Right kidney (tissue), 1 donor: Measurements from ENCODE around the gene ZNF320.
A peak's percentile ranks its signal among the peaks of the same experiment; 100 is the strongest.
"Not testable (repeated sequence)": the region's sequence is repeated elsewhere in the genome, so short reads cannot be mapped to it uniquely, and the experiment has no call there.

Experiments
- DNase-seq: peaks from one replicate; pipeline ENCODE4 v3.0.0-alpha.2; 2016

Gene ZNF320

DNA sequence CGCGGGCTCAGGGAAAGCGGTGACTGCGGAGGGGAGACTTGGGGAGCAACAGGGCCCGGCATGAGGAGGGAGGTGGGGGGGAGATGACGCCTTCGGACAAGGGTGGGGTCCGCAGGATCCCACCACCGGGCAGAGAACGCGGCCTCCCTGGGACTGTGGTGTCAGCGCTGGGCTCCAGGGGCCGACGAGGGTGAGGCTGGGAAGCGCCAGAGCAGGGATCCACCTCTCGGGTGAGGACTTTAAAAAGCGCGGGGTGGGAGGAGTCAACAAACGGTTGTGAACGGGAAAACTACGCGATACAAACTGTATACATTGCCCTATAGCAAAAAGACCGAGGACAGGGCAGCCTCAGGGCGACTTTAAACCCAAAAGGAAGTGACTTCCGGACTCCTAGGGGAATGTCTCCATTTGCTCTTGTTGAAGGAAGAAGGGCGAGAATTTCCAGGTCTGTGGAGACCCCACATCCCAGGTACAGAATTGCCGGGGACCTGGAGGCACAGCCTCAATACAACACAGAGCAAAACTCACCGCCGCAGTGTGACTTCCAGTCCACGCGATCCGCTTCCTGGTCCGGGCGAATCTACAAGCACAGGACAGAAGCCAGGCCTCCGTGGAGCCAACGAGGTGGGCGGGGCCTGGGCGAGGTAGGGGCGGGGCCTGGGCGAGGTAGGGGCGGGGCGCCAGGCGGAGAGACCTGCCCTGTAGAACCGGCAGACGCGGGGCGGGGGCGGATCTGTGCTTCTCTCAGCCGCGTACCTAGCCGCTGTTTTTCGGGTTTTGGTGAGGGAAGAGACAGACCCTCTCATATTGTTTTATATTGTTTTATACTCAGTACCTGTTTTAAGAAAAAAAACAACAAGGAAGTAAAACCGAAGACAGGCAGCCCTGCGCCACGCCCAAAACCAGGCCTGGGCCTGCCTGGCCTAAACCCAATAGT is 25.7 kb upstream of the ZNF320 start, which contains the start of gene ZNF888:
TSS of gene ZNF888 (minus strand) at position 588 of the 937 bp plus-strand sequence. CDS start 5,555 bp downstream, outside the sequence.
- peak; percentile 83 for DNase-seq

GRCh38 chr19:52917531-52917930 is 20.1 kb upstream of the ZNF320 start:
- DNase-seq: no peak

DNA sequence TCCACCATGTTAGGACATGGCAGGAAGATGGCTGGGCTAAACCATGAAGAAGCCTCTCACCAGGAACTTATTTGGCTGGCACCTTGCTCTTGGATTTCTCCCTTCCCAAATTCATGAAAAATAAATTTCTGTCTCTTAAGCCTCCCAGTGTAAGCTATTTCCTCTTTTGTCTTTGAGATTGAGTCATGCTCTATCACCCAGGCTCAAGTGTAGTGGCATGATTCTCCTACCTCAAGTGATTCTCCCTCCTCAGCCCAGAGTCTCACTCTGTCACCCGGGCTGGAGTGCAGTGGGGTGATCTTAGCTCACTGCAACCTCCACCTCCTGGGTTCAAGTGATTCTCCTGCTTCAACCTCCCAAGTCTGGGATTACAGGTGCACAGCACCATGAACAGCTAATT is 13.2 kb upstream of the ZNF320 start:
- no peak for DNase-seq

DNA sequence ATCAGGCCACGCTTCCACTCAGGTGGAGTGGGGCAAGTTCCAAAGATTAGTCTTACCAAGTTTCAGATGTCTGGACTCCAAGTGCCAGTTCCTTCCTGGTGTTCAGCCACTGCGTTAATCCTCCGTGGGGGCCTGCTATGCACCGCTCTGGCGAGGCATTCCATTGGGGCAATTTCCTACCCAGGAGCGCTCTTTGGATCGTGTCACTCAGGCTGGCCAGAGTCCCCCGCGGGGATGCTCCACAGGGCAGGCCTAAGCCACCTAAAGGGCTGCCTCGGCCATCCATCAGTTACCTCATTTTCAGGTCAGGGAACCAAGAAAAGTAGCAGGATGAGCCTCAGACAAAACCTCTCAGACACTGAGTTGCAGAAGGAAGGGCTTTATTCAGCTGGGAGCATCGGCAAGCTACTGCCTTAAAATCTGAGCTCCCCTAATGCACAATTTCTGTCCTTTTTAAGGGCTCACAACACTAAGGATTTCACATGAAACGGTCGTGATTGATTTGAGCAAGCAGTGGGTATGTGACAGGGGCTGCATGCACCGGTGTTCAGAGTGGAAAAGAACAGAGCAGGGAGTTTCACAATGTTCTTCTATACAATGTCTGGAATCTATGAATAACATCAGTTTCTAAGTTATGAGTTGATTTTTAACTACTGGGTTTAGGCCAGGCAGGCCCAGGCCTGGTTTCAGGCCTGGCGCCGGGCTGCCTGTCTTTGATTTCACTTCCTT is 6.8 kb upstream of the ZNF320 start:
- DNase-seq: not testable (repeated sequence)

GRCh38 chr19:52901842-52902241 is 4.4 kb upstream of the ZNF320 start:
- DNase-seq: no peak

- peak; percentile 6 for DNase-seq
Measured at GRCh38 chr19:52898596-52898995, 1.2 kb upstream of the ZNF320 start.

GRCh38 chr19:52898101-52898500 is 666 bp upstream of the ZNF320 start:
- DNase-seq: no peak

DNA sequence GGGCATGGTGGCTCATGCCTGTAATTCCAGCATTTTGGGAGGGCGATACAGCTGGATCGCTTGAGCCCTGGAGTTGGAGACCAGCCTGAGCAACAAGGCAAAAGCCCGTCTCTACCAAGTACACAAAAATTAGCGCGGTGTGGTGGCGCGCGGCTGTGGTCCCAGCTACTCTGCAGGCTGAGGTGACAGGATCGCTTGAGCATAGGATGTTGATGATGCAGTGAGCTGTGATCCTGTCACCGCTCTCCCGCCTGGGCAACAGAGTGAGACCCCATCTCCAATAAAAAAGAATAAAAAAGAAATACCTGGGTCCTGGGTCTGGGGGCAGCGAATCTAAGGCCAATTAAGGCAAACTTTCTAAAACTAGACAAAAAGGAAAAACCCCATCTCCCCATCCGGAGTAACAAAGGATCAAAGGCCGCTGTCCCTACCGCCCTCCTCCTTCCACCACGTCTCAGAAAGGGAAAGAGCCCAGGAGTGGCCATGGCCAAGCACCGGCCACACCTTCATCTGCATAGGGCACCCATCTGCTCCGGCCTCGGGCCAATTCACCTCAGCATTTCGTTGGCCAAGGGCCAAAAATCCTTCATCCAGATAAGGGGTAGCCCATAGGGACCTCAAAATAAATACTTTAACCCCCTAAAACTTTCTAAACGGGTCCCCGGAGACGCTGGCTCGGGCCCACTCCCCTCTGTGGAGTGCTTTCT is 851 bp downstream of the ZNF320 start:
- no peak for DNase-seq

DNA sequence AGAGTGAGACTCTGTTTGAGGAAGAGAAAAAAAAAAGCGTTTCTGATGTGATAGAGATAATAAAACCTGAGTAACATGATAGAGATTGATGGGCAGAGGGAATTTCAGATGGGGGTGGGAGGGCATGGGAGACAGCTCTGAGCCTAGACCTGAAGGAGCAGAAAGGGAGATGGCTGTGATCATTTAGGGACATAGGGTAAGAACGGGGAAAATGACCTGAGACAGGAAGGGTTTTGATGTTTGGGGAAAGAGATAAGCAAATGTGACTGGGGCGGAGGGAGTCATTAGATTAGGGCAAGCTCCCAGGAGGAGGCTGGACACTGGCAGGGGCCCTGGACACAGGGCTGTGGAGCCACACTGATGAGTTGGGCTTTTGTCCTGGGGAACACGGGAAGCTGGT is 6.1 kb downstream of the ZNF320 start:
- DNase-seq: no peak

GRCh38 chr19:52889931-52890330 is 7.5 kb downstream of the ZNF320 start:
- no peak for DNase-seq

- DNase-seq: no peak
Measured at GRCh38 chr19:52889076-52889475, 8.4 kb downstream of the ZNF320 start.

- no peak for DNase-seq
Measured at GRCh38 chr19:52880895-52881389, 16.5 kb downstream of the ZNF320 start.

DNA sequence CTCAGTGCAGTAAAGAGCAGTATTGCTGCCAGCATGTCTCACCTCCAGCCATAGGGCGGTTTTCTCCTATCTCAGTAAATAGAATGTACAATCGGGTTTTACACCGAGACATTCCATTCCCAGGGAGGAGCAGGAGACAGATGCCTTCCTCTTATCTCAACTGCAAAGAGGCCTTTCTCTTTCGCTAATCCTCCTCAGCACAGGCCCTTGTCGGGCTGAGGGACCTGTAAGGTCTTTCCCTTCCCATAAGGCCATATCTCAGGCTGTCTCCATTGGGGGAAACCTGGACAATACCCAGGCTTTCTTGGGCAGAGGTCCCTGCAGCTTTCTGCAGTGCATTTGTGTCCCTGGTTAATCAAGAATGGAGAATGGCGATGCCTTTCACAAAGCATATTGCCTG is 24.4 kb downstream of the ZNF320 start:
- not testable (repeated sequence) for DNase-seq

DNA sequence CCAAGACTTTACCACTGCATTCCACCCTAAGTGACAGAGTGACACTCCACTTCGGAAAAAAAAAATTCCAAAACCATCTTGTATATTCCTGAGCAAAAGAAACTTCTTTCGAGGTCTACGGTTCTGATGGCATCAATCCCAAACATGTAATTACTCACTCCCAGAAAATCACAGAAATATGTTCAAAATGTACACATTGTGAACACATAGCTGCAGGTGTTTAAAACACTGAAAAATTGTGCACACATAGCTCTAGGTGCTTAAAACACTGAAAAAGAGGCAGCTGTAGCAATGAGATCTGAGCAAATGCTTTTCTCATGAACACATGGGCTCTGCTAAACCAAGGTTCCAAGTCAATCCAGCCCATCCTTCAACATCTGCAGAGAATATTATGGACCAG is 26.0 kb downstream of the ZNF320 start:
- DNase-seq: no peak

DNA sequence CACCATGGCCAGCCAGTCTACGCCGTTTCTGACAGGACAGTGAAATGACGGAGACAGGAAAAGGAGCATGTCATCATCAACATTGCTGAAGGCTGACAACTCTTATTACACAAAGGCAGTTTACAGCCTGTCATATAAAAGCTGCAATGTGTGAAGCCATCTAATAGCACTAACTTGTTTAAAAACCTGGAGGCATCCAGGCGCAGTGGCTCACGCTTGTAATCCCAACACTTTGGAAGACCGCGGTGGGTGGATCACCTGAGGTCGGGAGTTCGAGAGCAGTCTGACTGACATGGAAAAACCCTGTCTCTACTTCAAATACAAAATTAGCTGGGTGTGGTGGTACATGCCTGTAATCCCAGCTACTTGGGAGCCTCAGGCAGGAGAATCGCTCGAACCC is 29.4 kb downstream of the ZNF320 start:
- not testable (repeated sequence) for DNase-seq

GRCh38 chr19:52857378-52858191 is 39.9 kb downstream of the ZNF320 start, which contains the start of gene ZNF468:
Gene ZNF468 (minus strand): TSS chr19:52857619. CDS start chr19:52854272, 3,347 bp downstream.
- DNase-seq: peak; percentile 84

DNA sequence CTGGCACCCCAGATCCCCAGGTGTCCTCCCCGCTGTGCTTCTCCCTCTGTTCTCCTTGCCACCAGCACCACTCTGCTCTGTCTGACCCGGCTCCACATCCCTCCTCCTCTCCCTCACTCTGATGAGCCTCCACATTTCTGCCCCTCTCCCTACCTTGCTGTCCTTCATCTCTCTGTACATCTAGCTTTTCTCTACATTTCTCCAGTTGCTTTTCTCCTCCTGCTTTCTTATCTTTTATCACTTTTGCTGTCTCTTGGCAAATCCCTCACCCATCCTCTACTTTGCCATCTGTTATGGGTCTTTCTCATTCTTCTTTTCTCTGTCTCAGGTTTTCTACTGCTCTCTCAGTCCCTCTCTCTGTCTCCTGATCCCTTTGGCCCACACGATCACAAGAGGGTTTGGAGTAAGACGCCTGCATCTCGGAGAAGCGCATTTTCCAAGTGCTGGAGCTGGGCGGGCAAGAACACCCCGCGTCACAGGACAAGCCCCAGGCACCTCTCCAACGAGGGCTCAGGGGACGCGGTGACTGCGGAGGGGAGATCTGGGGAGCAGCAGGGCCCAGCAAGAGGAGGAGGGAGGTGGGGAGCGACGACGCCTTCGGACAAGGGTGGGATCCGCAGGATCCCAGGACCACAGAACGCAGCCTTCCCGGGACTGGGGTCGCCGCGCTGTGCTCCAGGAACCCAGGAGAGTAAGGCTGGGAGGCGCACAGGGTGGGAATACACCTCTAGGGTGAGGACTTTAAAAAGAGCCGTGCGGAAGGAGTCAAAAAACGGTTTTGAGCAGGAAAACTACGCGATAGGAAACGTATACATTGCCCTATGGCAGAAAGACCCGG is 40.7 kb downstream of the ZNF320 start:
- DNase-seq: not testable (repeated sequence)
